OCI-LY1 (cell line): ENCODE results near the gene EML1.

ENCODE experiments used
- H2AFZ ChIP-seq: fragments of 200-600 bp; sonication (generic), shearing (Covaris generic); 2 replicates; pipeline ENCODE4 v1.6.0; 2014; ENCODE audit warnings: antibody characterized with exemption, mild to moderate bottlenecking, low read length
- H3F3A ChIP-seq: fragments of 200-600 bp; sonication (generic), shearing (Covaris generic); 2 replicates; pipeline ENCODE4 v1.6.0; 2014; ENCODE audit warnings: mild to moderate bottlenecking, antibody characterized with exemption, low read length, moderate library complexity; ENCODE audit not compliant: insufficient read depth
- H3K27ac ChIP-seq: fragments of 200-600 bp; sonication (generic); 2 replicates; pipeline ENCODE4 v1.5.1; 2014; ENCODE audit warnings: low read length, mixed run types, mild to moderate bottlenecking, low read depth; ENCODE audit not compliant: poor library complexity, severe bottlenecking
- H3K27me3 ChIP-seq: fragments of 200-600 bp; sonication (generic); 2 replicates; pipeline ENCODE4 v1.6.0; 2014; ENCODE audit warnings: antibody characterized with exemption, mild to moderate bottlenecking, low read length, moderate library complexity; ENCODE audit not compliant: insufficient read depth
- H3K36me3 ChIP-seq: fragments of 200-600 bp; sonication (generic); 2 replicates; pipeline ENCODE4 v1.6.1; 2014; ENCODE audit warnings: mild to moderate bottlenecking, antibody characterized with exemption, low read length, moderate library complexity, mixed read lengths; ENCODE audit not compliant: insufficient read depth
- H3K4me1 ChIP-seq: fragments of 200-600 bp; sonication (generic); 2 replicates; pipeline ENCODE4 v1.5.1; 2014; ENCODE audit warnings: mild to moderate bottlenecking, low read length, moderate library complexity; ENCODE audit not compliant: insufficient read depth, severe bottlenecking
- H3K4me2 ChIP-seq: fragments of 200-600 bp; sonication (generic), shearing (Covaris generic); 2 replicates; pipeline ENCODE4 v1.6.1; 2014; ENCODE audit warnings: low read length
- H3K4me3 ChIP-seq: fragments of 200-600 bp; sonication (generic); 2 replicates; pipeline ENCODE4 v1.5.1; 2014; ENCODE audit warnings: low read length, low read depth, mild to moderate bottlenecking, mixed read lengths; ENCODE audit not compliant: poor library complexity, severe bottlenecking
- H3K79me2 ChIP-seq: fragments of 200-600 bp; shearing (Covaris generic); 2 replicates; pipeline ENCODE4 v1.6.1; 2016; ENCODE audit warnings: mixed run types, low read length, mixed read lengths; ENCODE audit not compliant: insufficient read depth
- H3K9ac ChIP-seq: fragments of 200-600 bp; sonication (generic), shearing (Covaris generic); 2 replicates; pipeline ENCODE4 v1.6.1; 2014; ENCODE audit warnings: mild to moderate bottlenecking, low read length, mixed read lengths
- H3K9me2 ChIP-seq: fragments of 200-600 bp; sonication (generic), shearing (Covaris generic); 2 replicates; pipeline ENCODE4 v1.6.1; 2014; ENCODE audit warnings: low read depth, mild to moderate bottlenecking, low read length, mixed read lengths
- H3K9me3 ChIP-seq: fragments of 200-600 bp; shearing (Covaris generic); 2 replicates; pipeline ENCODE4 v1.6.1; 2014; ENCODE audit warnings: low read length, mixed read lengths
- H4K20me1 ChIP-seq: fragments of 200-600 bp; sonication (generic), shearing (Covaris generic); 2 replicates; pipeline ENCODE4 v1.6.0; 2016; ENCODE audit warnings: mild to moderate bottlenecking, low read length; ENCODE audit not compliant: insufficient read depth
- CTCF ChIP-seq: fragments of 200-600 bp; sonication (generic), shearing (Covaris generic); IDR thresholded peaks from 2 replicates; pipeline ENCODE4 v1.5.1; 2017; ENCODE audit warnings: mild to moderate bottlenecking, antibody characterized with exemption, low read length, moderate library complexity, mixed read lengths
- EZH2 ChIP-seq: fragments of 200-600 bp; sonication (generic), shearing (Covaris generic); IDR thresholded peaks from 2 replicates; pipeline ENCODE4 v1.8.0; 2017; ENCODE audit warnings: borderline replicate concordance, mixed run types, mild to moderate bottlenecking, antibody characterized with exemption, low read length, moderate library complexity, mixed read lengths

The EML1 gene

GRCh38 chr14:99822800-99823455 is 29.7 kb downstream of the EML1 start:
- Histone ChIP-seq H3K9me3 (no peaks in the 10 kb centered on the region), H3K27me3 (no peaks in the 10 kb centered on the region), H3K4me2 (no peak overlapping the region), H3K9me2 (no peaks in the 10 kb centered on the region), H3K4me1 (no peaks in the 10 kb centered on the region), H3F3A (no peaks in the 10 kb centered on the region), H3K27ac (no peak overlapping the region), H4K20me1 (no peaks in the 10 kb centered on the region), H3K79me2 (no peaks in the 10 kb centered on the region), H2AFZ (no peak overlapping the region), H3K9ac (no peak overlapping the region), H3K36me3 (no peaks in the 10 kb centered on the region), H3K4me3 (no peak overlapping the region)
- TF ChIP-seq CTCF (no peak), EZH2 (no peak)

- no peak for TF ChIP-seq EZH2
- TF ChIP-seq CTCF = no peak
- H3K4me2 ChIP-seq = no peak overlapping the region
- no peaks in the 10 kb centered on the region for H3F3A ChIP-seq
- H3K9me2 ChIP-seq = no peaks in the 10 kb centered on the region
- no peak overlapping the region for H3K4me3 ChIP-seq
- H2AFZ ChIP-seq = no peak overlapping the region
- no peak overlapping the region for H3K27ac ChIP-seq
- H3K9me3 ChIP-seq = no peaks in the 10 kb centered on the region
- no peaks in the 10 kb centered on the region for H3K4me1 ChIP-seq
- no peaks in the 10 kb centered on the region for H4K20me1 ChIP-seq
- H3K9ac ChIP-seq = no peak overlapping the region
- no peaks in the 10 kb centered on the region for H3K36me3 ChIP-seq
- H3K79me2 ChIP-seq = no peaks in the 10 kb centered on the region
- H3K27me3 ChIP-seq = no peaks in the 10 kb centered on the region
Observed at GRCh38 chr14:99824776-99825175, 31.6 kb downstream of the EML1 start.

GRCh38 chr14:99829450-99829849 is 36.2 kb downstream of the EML1 start:
- Histone ChIP-seq H3K9ac (no peak overlapping the region), H4K20me1 (no peaks in the 10 kb centered on the region), H3K36me3 (no peaks in the 10 kb centered on the region), H3K27me3 (no peaks in the 10 kb centered on the region), H3K4me2 (no peak overlapping the region), H3K4me3 (no peak overlapping the region), H3K9me2 (no peaks in the 10 kb centered on the region), H3K79me2 (no peaks in the 10 kb centered on the region), H3K4me1 (no peaks in the 10 kb centered on the region), H3K27ac (no peak overlapping the region), H2AFZ (no peak overlapping the region), H3F3A (no peaks in the 10 kb centered on the region), H3K9me3 (no peaks in the 10 kb centered on the region)
- TF ChIP-seq CTCF (no peak), EZH2 (no peak)
